ENCODE results near the gene MAPKAP1. TPM values are rescaled to one million over a fixed set of nuclear protein-coding genes. Genes with fewer than 3 reads are reported as not detected.

MAPKAP1 gene
- total RNA-seq, 1 experiment from 2014 or later, result 55.5 TPM

GRCh38 chr9:125703662-125704061 is 3.3 kb downstream of the MAPKAP1 start:
- no peak overlapping the region for H3K27ac Mint-ChIP-seq (ENCODE audit: unreplicated experiment)
- no peak overlapping the region for H3K4me3 Mint-ChIP-seq (ENCODE audit: low read depth, unreplicated experiment)
- TF ChIP-seq, protein P1, sequence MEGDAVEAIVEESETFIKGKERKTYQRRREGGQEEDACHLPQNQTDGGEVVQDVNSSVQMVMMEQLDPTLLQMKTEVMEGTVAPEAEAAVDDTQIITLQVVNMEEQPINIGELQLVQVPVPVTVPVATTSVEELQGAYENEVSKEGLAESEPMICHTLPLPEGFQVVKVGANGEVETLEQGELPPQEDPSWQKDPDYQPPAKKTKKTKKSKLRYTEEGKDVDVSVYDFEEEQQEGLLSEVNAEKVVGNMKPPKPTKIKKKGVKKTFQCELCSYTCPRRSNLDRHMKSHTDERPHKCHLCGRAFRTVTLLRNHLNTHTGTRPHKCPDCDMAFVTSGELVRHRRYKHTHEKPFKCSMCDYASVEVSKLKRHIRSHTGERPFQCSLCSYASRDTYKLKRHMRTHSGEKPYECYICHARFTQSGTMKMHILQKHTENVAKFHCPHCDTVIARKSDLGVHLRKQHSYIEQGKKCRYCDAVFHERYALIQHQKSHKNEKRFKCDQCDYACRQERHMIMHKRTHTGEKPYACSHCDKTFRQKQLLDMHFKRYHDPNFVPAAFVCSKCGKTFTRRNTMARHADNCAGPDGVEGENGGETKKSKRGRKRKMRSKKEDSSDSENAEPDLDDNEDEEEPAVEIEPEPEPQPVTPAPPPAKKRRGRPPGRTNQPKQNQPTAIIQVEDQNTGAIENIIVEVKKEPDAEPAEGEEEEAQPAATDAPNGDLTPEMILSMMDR (IDR thresholded peaks at IDR 0.05; ENCODE audit: unreplicated experiment), result no peak
- no peak for DNase-seq
- CTCF ChIA-PET, result no interaction called here
- H3K36me3 Mint-ChIP-seq (ENCODE audit: insufficient read depth, unreplicated experiment), result peaks cover 13% of the 10 kb centered on the region
- BruUV-seq (replicated peaks), result no TSS peak
- intact Hi-C loops (cut with micrococcal nuclease; ENCODE audit: unreplicated experiment), result no loop called here
- H3K4me1 Mint-ChIP-seq (ENCODE audit: low read depth, unreplicated experiment), result peaks cover 12% of the 10 kb centered on the region
- H3K27me3 Mint-ChIP-seq (ENCODE audit: unreplicated experiment), result no peaks in the 10 kb centered on the region
- H3K9me3 Mint-ChIP-seq (ENCODE audit: low read depth, unreplicated experiment), result no peaks in the 10 kb centered on the region

GRCh38 chr9:125701351-125701750 is 5.7 kb downstream of the MAPKAP1 start:
- CTCF ChIA-PET, result no interaction called here
- H3K27ac Mint-ChIP-seq (ENCODE audit: unreplicated experiment), result no peak overlapping the region
- no peak overlapping the region for H3K4me3 Mint-ChIP-seq (ENCODE audit: low read depth, unreplicated experiment)
- H3K4me1 Mint-ChIP-seq (ENCODE audit: low read depth, unreplicated experiment), result peaks cover 12% of the 10 kb centered on the region
- no TSS peak for BruUV-seq (replicated peaks)
- no peaks in the 10 kb centered on the region for H3K9me3 Mint-ChIP-seq (ENCODE audit: low read depth, unreplicated experiment)
- DNase-seq, result no peak
- H3K27me3 Mint-ChIP-seq (ENCODE audit: unreplicated experiment), result no peaks in the 10 kb centered on the region
- intact Hi-C loops (cut with micrococcal nuclease; ENCODE audit: unreplicated experiment), result no loop called here
- peaks cover 1% of the 10 kb centered on the region for H3K36me3 Mint-ChIP-seq (ENCODE audit: insufficient read depth, unreplicated experiment)
- TF ChIP-seq, protein P1 (IDR thresholded peaks at IDR 0.05; ENCODE audit: unreplicated experiment), result no peak

DNA sequence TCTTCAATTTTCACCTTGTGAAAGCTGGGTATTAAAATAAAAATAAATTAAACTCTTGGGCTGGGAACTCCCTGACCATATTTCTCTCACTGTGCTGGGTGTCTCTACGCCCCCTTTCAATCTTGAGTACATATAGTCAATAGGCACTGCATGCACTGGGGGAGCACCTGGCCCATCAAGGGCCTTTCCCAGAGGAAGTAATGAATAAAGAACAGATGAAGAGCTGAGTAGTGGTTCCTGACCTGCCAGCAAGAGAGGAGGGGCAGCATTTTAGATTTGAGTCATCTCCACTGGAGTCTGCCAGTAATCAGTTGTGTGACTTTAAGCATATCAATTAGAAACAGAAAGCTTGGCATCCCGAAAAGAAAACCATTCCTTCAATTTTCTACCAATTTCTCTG is 6.2 kb downstream of the MAPKAP1 start:
- CTCF ChIA-PET, result no interaction called here
- H3K4me1 Mint-ChIP-seq (ENCODE audit: low read depth, unreplicated experiment), result peaks cover 7% of the 10 kb centered on the region
- H3K9me3 Mint-ChIP-seq (ENCODE audit: low read depth, unreplicated experiment), result no peaks in the 10 kb centered on the region
- TF ChIP-seq, protein P1 (IDR thresholded peaks at IDR 0.05; ENCODE audit: unreplicated experiment), result no peak
- no peak overlapping the region for H3K4me3 Mint-ChIP-seq (ENCODE audit: low read depth, unreplicated experiment)
- no peak overlapping the region for H3K27ac Mint-ChIP-seq (ENCODE audit: unreplicated experiment)
- intact Hi-C loops (cut with micrococcal nuclease; ENCODE audit: unreplicated experiment), result no loop called here
- DNase-seq, result no peak
- H3K36me3 Mint-ChIP-seq (ENCODE audit: insufficient read depth, unreplicated experiment), result no peaks in the 10 kb centered on the region
- BruUV-seq (replicated peaks), result no TSS peak
- no peaks in the 10 kb centered on the region for H3K27me3 Mint-ChIP-seq (ENCODE audit: unreplicated experiment)

GRCh38 chr9:125699870-125700269 is 7.1 kb downstream of the MAPKAP1 start:
- H3K9me3 Mint-ChIP-seq (ENCODE audit: low read depth, unreplicated experiment), result no peaks in the 10 kb centered on the region
- CTCF ChIA-PET, result no interaction called here
- no peaks in the 10 kb centered on the region for H3K4me1 Mint-ChIP-seq (ENCODE audit: low read depth, unreplicated experiment)
- H3K4me3 Mint-ChIP-seq (ENCODE audit: low read depth, unreplicated experiment), result no peak overlapping the region
- H3K27ac Mint-ChIP-seq (ENCODE audit: unreplicated experiment), result no peak overlapping the region
- no TSS peak for BruUV-seq (replicated peaks)
- TF ChIP-seq, protein P1 (IDR thresholded peaks at IDR 0.05; ENCODE audit: unreplicated experiment), result no peak
- intact Hi-C loops (cut with micrococcal nuclease; ENCODE audit: unreplicated experiment), result no loop called here
- H3K36me3 Mint-ChIP-seq (ENCODE audit: insufficient read depth, unreplicated experiment), result no peaks in the 10 kb centered on the region
- H3K27me3 Mint-ChIP-seq (ENCODE audit: unreplicated experiment), result no peaks in the 10 kb centered on the region
- no peak for DNase-seq

All from Calu3 (cell line).